ENCODE data around the gene BLOC1S4.
A peak's percentile ranks its signal among the peaks of the same experiment; 100 is the strongest.
"Not testable (repeated sequence)": the region's sequence is repeated elsewhere in the genome, so short reads cannot be mapped to it uniquely, and the experiment has no call there.

The BLOC1S4 gene, protein sequence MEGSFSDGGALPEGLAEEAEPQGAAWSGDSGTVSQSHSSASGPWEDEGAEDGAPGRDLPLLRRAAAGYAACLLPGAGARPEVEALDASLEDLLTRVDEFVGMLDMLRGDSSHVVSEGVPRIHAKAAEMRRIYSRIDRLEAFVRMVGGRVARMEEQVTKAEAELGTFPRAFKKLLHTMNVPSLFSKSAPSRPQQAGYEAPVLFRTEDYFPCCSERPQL

DNA sequence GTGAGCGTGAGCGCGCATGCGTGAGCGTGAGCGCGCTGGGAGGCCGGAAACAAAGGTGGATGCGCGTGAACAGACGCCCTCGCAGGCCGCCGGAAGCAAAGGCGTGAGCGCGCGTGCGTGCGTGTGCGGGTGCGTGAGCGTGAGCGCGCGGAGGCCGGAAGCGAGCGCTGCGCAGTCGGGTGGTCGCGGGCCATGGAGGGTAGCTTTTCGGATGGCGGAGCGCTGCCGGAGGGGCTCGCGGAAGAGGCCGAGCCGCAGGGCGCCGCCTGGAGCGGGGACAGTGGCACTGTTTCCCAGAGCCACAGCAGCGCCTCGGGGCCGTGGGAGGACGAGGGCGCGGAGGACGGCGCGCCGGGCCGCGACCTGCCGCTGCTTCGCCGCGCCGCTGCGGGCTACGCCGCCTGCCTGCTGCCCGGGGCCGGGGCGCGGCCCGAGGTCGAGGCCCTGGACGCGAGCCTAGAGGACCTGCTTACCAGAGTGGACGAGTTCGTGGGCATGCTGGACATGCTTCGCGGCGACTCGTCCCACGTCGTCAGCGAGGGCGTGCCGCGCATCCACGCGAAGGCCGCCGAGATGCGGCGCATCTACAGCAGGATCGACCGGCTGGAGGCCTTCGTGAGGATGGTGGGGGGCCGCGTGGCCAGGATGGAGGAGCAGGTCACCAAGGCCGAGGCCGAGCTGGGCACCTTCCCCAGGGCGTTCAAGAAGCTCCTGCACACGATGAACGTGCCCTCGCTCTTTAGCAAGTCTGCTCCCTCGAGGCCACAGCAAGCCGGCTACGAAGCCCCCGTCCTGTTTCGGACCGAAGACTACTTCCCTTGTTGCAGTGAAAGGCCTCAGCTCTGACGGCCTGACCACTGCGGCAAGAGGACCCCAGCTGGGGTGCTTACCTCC is at the start of gene BLOC1S4:
TSS of gene BLOC1S4 (plus strand) at position 157 of the 894 bp plus-strand sequence. CDS start at position 193, 36 bp downstream.
- TF ChIP-seq, protein P1, sequence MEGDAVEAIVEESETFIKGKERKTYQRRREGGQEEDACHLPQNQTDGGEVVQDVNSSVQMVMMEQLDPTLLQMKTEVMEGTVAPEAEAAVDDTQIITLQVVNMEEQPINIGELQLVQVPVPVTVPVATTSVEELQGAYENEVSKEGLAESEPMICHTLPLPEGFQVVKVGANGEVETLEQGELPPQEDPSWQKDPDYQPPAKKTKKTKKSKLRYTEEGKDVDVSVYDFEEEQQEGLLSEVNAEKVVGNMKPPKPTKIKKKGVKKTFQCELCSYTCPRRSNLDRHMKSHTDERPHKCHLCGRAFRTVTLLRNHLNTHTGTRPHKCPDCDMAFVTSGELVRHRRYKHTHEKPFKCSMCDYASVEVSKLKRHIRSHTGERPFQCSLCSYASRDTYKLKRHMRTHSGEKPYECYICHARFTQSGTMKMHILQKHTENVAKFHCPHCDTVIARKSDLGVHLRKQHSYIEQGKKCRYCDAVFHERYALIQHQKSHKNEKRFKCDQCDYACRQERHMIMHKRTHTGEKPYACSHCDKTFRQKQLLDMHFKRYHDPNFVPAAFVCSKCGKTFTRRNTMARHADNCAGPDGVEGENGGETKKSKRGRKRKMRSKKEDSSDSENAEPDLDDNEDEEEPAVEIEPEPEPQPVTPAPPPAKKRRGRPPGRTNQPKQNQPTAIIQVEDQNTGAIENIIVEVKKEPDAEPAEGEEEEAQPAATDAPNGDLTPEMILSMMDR (conservative IDR thresholded peaks at IDR 0.05; ENCODE audit: low read depth, low read length) = no peak
- peak within 1 kb of the TSS; percentile 78 for H3K4me3 ChIP-seq (ENCODE audit: low read length)
- DNase-seq (ENCODE audit: low read depth) = peak; percentile 68

DNA sequence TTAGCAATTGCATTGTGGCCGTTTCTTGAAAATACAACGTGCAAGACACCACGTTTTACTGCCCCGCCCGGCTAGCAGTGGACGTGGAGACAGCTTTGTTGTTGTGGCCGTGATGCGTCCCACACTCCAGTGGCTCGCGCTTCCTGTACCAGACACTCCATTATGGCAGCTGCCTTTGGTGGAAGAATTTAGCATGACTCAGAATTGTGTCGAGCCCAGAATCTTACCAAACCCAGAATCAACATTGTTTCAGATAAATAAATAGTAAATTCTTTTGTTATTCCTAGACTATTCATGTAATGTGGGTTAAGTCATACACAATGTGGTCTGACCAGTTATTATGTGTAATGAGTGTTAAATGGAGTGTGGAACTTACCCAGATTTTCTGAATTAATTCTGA is 47.6 kb upstream of the BLOC1S4 start:
- H3K4me3 ChIP-seq (ENCODE audit: low read length) = no peak overlapping the region
- TF ChIP-seq, protein P1 (conservative IDR thresholded peaks at IDR 0.05; ENCODE audit: low read depth, low read length) = no peak
- DNase-seq (ENCODE audit: low read depth) = no peak

DNA sequence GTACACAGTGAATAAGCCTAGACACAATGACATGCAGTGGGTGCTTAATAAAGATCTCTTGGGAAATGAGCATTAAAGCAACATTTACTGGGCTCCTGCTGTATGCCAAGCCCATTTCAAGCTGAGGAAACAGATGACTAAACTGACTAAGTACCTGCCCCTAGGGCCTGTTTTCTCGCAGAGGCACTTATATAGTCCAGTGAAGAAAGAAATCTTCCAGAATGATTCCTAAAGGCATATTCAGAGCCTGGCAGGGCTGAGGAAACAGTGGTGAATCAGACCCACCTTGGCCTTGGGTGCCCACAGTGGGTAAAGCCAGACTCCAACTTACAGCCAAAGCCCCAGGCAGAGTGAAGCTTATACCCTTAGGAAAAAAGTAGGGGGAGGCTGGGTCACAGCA is 44.3 kb upstream of the BLOC1S4 start:
- DNase-seq (ENCODE audit: low read depth) = no peak
- TF ChIP-seq, protein P1 (conservative IDR thresholded peaks at IDR 0.05; ENCODE audit: low read depth, low read length) = no peak
- H3K4me3 ChIP-seq (ENCODE audit: low read length) = no peak overlapping the region

DNA sequence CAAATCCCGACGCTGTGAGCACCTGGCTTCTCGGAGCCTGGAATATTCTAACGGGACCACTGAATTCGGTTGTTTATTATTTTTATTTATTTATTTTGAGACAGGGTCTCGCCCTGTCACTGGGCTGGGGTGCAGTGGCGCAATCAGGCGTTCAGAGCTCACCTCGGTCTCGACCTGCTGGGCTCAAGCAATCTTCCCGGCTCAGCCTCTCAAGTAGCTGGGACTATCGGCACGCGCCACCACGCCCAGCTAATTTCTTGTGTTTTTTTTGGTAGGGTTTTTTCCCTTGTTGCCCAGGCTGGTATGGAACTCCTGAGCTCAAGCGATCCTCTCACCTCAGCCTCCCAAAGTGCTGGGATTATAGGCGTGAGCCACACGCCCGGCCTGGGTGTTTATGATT is 43.8 kb upstream of the BLOC1S4 start:
- DNase-seq (ENCODE audit: low read depth) = no peak
- TF ChIP-seq, protein P1 (conservative IDR thresholded peaks at IDR 0.05; ENCODE audit: low read depth, low read length) = no peak

DNA sequence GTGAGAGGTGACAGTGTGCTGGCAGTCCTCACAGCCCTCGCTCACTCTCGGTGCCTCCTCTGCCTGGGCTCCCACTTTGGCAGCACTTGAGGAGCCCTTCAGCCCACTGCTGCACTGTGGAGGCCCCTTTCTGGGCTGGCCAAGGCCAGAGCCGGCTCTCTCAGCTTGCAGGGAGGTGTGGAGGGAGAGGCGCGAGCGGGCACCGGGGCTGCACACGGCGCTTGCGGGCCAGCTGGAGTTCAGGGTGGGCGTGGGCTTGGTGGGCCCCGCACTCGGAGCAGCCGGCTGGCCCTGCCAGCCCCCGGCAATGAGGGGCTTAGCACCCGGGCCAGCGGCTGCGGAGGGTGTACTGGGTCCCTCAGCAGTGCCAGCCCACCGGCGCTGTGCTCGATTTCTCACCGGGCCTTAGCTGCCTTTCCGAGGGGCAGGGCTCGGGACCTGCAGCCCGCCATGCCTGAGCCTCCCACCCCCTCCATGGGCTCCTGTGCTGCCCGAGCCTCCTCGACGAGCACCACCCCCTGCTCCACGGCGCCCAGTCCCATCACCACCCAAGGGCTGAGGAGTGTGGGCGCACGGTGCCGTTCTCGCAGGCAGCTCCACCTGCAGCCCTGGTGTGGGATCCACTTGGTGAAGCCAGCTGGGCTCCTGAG is 43.3 kb upstream of the BLOC1S4 start:
- not testable (repeated sequence) for DNase-seq (ENCODE audit: low read depth); H3K4me3 ChIP-seq (ENCODE audit: low read length)

More for the DNA sequence above, 43.8 kb upstream of the BLOC1S4 start:
- H3K4me3 ChIP-seq (ENCODE audit: low read length) = no peak overlapping the region

DNA sequence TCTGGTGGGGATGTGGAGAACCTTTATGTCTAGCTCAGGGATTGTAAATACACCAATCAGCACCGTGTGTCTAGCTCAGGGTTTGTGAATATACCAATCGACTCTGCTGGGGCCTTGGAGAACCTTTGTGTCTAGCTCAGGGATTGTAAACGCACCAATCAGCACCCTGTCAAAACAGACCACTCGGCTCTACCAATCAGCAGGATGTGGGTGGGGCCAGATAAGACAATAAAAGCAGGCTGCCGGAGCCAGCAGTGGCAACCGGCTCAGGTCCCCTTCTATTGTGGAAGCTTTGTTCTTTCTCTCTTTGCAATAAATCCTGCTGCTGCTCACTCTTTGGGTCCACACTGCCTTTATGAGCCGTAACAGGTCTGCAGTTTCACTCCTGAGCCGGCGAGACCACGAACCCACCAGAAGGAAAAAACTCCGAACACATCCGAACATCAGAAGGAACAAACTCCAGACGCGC is 42.7 kb upstream of the BLOC1S4 start:
- H3K4me3 ChIP-seq (ENCODE audit: low read length) = peak overlapping the region; percentile 58
- not testable (repeated sequence) for DNase-seq (ENCODE audit: low read depth)

DNA sequence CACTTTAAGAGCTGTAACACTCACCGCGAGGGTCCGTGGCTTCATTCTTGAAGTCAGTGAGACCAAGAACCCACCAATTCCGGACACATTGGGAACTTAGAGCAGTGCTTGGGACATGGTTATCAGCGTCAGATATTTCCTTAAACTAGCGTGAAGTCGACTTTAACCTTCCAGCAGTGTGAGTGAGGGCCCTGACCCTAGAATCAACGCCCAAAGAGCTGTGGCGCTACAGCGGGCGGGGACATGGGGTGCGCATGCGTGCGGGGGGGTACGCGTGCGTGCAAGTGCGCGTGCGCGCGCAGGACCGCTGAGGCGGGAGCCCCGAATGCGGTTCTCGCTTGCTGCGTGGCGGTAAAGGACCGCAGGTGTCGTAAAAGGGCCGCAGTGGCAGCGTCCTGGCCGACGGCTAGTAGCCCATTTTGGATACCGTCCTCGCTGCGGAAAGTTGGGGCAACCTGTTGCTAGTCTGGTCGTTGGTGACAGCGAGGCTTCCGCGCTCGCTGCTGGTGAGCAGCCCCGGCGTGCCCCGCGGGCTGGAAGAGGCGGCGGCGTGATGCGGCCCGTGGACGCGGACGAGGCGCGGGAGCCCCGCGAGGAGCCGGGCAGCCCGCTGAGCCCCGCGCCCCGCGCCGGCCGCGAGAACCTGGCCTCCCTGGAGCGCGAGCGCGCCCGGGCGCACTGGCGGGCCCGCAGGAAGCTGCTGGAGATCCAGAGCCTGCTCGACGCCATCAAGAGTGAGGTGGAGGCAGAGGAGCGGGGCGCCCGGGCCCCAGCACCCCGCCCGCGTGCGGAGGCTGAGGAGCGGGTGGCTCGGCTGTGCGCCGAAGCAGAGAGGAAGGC is 42.1 kb upstream of the BLOC1S4 start:
- peak; percentile 82 for DNase-seq (ENCODE audit: low read depth)
- H3K4me3 ChIP-seq (ENCODE audit: low read length) = peak overlapping the region; percentile 58
- TF ChIP-seq, protein P1 (conservative IDR thresholded peaks at IDR 0.05; ENCODE audit: low read depth, low read length) = no peak

Data from retinal pigment epithelial cell (primary cell).